HG03097 (cell line): Measurements from ENCODE around the gene CLSTN3.
"Not testable (repeated sequence)": the region's sequence is repeated elsewhere in the genome, so short reads cannot be mapped to it uniquely, and the experiment has no call there.

Experiments
- ATAC-seq: cut with Tn5 transposase; IDR thresholded peaks from one replicate; pipeline ENCODE4 v1.9.1; 2021; ENCODE audit not compliant: unreplicated experiment, low FRiP score

Gene CLSTN3

DNA sequence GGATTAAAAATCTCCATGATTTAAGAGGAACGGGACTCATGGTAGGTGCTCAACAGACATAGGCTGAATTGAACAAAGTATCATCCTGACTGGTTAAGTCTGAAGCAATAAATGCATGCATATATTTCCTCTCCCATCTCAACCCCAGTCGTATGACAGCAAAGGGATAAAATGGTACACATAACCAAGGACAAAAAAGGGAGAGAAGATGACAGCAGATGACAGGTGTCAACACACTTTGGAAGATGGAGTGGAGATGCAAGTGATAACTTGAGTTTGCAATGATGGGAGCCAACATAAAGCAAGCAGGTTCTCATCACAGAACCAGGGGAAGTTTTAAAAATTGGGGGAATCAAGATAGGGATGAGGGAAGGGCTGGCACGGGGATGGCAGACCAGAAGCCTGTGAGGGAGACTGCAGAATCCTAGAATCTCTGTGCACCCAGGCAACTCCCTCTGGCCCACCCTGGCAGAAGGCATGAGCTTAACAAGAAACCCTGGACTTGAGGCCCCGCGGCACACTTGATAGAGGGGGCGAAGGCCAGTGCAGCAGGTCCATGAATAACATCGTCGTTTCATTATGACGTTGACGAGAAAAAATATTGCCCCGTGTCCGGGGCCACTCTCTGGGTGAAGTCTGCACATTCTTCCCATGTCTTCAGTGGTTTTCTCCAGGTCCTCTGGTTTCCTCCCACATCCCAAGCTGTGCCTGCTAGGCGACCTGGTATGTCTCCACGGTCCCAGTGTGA, 26.2 kb upstream of the CLSTN3 start:
- ATAC-seq: no peak

- ATAC-seq: no peak
Measured at GRCh38 chr12:7106082-7106481, 24.1 kb upstream of the CLSTN3 start.

- ATAC-seq: not testable (repeated sequence)
Measured at GRCh38 chr12:7107181-7107580, 23.0 kb upstream of the CLSTN3 start.

DNA sequence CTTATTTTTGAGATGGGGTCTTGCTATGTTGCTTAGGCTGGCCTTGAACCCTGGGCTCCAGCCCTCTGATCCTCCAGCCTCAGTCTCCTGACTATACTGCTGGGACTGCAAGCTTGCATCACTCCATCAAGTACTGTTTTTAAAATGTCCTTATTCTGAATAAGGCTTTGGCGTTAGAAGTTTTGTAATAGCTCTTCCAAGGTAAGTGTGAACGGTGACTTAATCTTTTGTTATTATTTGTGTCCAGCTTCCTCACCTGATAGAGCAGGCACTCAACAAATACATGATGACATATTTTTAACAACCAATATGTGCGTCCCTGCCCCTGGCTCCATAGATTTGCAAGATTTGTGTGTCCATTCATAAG, 22.6 kb upstream of the CLSTN3 start:
- no peak for ATAC-seq

DNA sequence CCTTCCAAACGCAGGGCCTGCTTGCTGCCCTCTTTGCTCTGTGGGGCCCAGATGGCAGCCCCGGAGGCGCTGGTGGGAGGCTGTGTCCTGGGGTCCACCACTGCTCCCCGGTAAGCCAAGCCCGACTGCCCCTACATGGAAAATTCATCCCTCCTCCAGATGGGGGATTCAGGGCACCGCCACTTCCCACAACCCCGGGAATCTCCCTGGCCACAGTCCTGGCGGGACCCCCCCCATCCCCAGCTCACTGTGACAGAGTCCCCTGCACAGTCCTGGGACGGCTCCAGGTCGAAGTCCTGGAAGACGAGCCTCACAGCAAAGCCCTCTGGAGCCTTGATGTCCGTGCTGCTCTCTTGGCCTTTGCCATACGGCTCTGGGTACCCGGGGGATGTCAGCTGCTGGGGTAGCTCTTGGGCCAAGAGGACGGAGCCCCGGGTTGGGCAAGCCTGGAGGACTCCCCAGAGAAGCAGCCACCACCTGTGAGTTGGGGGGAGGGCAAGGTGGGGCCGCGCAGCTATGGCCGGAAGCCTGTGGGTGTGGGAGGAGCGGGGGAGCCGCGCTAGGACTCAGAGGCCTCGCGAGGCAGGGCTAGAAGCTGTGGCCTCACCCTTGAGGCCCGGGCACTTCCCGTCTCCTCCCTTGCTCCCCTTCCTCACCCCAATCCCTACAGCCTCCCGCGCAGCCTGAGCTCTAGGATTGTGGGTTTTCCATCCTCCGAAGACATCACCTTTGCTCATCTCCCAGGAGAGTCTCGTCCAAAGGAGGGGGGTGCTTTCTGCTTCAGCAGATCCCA, 22.0 kb upstream of the CLSTN3 start:
- peak; percentile 72 for ATAC-seq

GRCh38 chr12:7108796-7109571, 21.2 kb upstream of the CLSTN3 start, which contains the start of gene C1RL:
Gene C1RL (minus strand): TSS chr12:7109214. CDS start chr12:7109180, 34 bp downstream.
- no peak for ATAC-seq

DNA sequence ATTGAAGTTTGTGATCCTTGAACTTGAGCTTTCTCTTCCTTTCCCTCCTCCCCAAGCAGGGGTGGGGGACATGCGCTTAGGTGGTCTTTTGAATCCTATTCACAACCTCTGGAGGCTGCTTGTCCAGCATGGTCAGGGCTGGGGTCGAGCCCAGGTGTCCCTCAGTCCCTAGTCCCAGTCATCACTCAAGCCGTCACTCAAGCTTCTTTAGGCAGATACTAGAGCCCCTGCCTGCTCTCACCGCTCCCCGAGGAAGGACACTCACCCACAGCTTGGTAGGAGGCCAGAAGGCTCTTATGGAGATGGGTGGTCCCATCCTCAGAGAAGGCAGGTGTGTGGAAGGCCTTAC, 20.6 kb upstream of the CLSTN3 start:
- no peak for ATAC-seq

DNA sequence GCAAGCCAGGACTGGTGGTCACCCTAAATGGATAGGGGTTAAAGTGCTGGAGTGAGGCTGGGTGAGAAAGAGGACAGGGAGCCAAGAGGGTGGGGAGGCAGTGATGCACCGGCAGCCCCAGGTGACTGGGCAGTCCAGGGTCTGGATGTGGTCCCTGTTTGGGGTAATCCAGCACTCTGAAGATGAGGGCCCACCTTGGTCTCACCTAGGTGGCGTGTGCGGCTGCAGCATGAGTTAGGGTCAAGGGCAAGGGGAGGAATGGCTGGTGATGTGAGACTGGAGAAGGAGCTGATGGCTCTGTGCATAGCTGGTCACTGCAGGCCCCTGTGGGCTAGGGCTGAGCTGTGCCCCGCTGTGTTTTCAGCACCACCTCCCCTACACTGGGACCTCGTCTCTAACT, 19.5 kb upstream of the CLSTN3 start:
- no peak for ATAC-seq

DNA sequence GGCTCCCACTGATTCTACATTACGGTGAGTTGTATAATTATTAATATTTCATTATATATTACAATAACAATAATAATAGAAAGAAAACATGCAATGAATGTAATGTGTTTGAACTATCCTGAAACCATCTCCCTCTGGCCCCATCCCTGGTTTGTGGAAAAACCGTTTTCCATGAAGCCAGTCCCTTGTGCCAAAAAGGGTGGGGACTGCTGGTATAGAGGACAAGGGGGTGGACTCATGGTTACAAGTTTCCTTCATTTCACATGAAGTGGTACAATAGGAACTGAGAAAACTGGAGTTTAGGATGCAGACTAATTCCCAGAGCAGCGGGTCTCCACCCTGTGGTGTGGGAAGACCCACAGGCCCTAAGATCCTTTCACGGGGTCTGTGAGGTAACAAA, 18.1 kb upstream of the CLSTN3 start:
- ATAC-seq: no peak

DNA sequence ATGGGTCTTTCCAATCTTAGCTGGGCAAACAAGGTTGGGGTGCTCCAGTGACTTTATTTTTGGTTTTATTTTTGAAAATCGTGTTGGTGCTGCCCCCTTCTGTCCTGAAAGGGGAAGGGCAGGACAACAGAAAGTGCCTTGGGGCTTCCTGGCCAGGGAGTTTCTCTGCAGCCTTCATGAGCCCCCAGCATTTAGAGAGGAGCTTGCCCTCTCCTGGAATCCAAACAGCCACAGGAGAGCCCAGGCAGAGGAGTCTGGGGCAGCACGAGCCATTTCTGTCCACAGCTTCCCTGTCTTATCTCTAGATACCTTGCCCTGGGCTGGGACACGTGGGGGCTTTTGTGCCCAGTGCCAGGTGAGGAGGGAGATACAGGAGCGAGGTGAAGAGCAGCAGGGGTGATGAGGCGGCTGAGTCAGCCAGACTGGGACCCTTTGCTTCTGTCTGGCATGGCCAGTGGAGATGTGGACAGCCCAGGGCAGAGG, 16.7 kb upstream of the CLSTN3 start:
- ATAC-seq: no peak

DNA sequence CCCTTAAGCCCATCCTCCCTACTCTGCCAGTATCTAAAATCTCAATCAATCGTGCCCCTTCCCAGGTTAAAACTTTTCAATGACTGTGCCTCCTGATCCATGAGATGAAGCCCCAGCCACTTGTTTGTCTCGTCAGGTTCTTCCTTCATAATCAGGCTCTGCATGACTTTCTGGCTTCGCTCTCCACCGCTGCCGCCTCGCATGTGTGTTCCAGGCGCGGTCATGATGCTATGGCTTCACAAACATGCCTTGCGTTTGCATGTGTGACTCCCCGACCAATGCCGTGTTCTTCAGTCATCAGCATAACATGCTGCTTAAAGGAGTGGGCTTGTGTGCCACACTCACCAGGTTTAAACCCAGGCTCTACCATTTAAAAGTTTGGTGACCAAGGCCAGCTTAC, 16.2 kb upstream of the CLSTN3 start:
- ATAC-seq: no peak

DNA sequence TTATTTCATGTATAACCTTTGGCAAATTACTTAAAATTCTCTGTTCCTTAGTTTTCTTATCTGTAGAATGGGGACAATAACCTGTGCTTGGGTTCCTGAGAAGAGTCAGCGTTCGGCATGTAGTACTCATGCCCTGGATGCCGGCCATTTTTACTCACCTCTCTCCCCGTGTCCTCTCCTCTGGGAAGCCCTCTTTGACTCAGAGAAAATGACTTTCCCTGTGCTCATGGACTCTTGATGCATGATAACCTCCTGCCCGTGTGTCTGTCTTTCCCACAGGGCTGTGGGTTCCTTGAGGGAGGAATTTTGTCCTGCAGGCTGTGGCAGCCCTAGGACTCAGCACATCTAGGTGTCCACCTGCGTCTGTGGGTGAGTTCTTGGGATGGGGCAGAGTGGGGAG, 15.3 kb upstream of the CLSTN3 start:
- ATAC-seq: no peak

DNA sequence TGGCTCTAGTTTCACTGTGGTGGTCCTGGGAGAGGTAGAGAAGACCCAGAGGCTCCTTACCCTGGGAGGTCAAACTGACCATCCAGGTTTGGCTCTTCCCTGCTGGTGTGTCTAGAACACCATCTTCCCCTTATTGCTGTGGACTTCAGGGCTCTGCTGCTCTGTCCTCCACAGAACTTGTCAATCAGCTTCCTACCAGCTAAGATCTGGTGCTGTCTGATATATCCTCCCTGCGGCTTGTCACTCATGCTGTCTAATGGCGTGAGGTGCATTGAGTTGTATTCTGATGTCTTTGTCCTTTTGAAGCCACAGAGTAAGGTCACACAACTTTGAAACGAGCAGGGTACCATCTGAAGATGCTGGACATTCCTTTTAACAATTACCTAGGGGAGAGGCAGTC, 14.0 kb upstream of the CLSTN3 start:
- ATAC-seq: no peak

DNA sequence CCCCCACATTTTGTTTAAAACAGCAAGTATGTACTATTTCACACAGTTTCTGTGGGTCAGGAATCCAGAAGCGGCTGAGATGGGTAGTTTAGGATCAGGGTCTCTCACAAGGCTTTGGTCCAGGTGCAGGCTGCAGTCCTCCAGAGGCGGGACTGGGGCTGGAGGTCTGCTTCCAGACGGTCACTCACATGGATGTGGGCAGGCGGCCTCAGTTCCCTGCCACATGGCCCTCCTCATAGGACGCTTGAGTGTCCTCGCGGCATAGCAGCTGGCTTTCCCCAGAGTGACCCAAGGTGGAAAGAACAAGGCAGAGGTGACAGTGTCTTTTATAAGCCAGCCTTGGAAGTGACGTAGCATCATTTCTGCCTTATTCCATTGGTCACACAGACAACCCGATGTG, 13.3 kb upstream of the CLSTN3 start:
- no peak for ATAC-seq

DNA sequence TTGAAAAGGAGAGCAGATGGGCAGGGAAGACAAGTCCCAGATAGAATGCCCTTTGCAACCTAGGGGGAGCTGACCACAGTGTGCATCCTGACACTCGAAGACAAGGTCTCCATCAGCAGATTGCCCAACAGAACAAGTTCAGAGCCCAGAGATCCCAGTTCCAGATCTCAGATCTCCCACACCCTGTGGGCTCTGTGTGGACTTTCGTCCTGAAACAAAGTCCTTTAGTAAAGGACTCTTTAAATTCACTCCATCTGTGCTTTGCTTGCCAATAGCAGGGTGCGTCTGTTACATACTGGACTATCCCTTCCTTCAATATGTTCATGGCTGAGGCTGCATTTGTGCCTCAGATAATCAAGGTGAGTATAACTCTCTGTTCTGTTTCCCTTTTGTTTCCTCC, 12.5 kb upstream of the CLSTN3 start:
- ATAC-seq: no peak

- no peak for ATAC-seq
Measured at GRCh38 chr12:7118881-7119280, 11.3 kb upstream of the CLSTN3 start.

GRCh38 chr12:7120166-7120565, 10.0 kb upstream of the CLSTN3 start:
- ATAC-seq: no peak

- ATAC-seq: no peak
Measured at GRCh38 chr12:7121324-7121723, 8.8 kb upstream of the CLSTN3 start.

GRCh38 chr12:7122811-7123769, 7.1 kb upstream of the CLSTN3 start:
- ATAC-seq: no peak
